Measurements from ENCODE around the gene RNF14. TPM values are rescaled to one million over a fixed set of nuclear protein-coding genes. Genes with fewer than 3 reads are reported as not detected.

RNF14 gene
- total and polyA plus RNA-seq, 2 of the 8 experiments (the other 6 are each of a cell fraction or from before 2014, with no cell fraction given) = 4.7 to 20.2 TPM

GRCh38 chr5:141931694-141932093 is 37.2 kb upstream of the RNF14 start:
- Histone ChIP-seq H4K20me1 (replicated peaks in 1 of 2; ENCODE audit: control insufficient read depth in 1 of 2, insufficient read depth in 2 of 2, low read length in 2 of 2) (peaks cover 0 to 3% of the 10 kb centered on the region in 2 experiments), H3K14ac (ENCODE audit: insufficient read length) (no peak overlapping the region), H2BK15ac (ENCODE audit: low read length) (no peak overlapping the region), H3K27me3 (replicated peaks in 1 of 4; ENCODE audit: control insufficient read depth in 3 of 4, extremely low read depth in 1 of 4, insufficient read depth in 3 of 4, low read length in 3 of 4) (no peaks in the 10 kb centered on the region), H3K79me2 (ENCODE audit: control insufficient read depth in 1 of 2, insufficient read depth in 2 of 2, low read length in 2 of 2) (no peaks in the 10 kb centered on the region), H3K4ac (replicated peaks; ENCODE audit: insufficient read length, low read depth, low read length) (no peak overlapping the region), H2BK120ac (replicated peaks; ENCODE audit: low read depth, low read length) (no peak overlapping the region), H2BK5ac (ENCODE audit: low read depth, low read length) (no peak overlapping the region), H4K8ac (ENCODE audit: extremely low read depth, insufficient read depth, low read length) (no peak overlapping the region), H3K56ac (replicated peaks; ENCODE audit: insufficient read length, low read depth, low read length) (no peak overlapping the region), H3K23ac (ENCODE audit: insufficient read length) (no peak overlapping the region), H3K79me1 (ENCODE audit: low read depth, low read length) (no peaks in the 10 kb centered on the region; the same call in 1 of the 2 replicates), H3K27ac (ENCODE audit: low read depth, low read length) (no peak overlapping the region), H3K9me3 (ENCODE audit: insufficient read depth in 2 of 2, low read depth in 1 of 2, low read length in 1 of 2) (no peaks in the 10 kb centered on the region), H3K18ac (ENCODE audit: extremely low read depth, low read length) (no peak overlapping the region), H2AFZ (ENCODE audit: low read length) (no peak overlapping the region), H2AK5ac (ENCODE audit: low read depth, low read length) (no peak overlapping the region), H4K91ac (replicated peaks; ENCODE audit: insufficient read length, low read length) (no peak overlapping the region), H4K5ac (ENCODE audit: insufficient read length, low read depth, low read length) (no peak overlapping the region), H3K9ac (replicated peaks in 1 of 4; ENCODE audit: extremely low read depth in 1 of 4, low read depth in 3 of 4, low read length in 3 of 4) (no peak overlapping the region), H3K4me3 (ENCODE audit: extremely low read depth in 1 of 4, insufficient read depth in 2 of 4, low read depth in 3 of 4, low read length in 4 of 4) (no peak overlapping the region), H3K23me2 (ENCODE audit: low read depth, low read length) (no peaks in the 10 kb centered on the region), H3K4me1 (replicated peaks in 1 of 4; ENCODE audit: control insufficient read depth in 3 of 4, insufficient read depth in 4 of 4, low read length in 3 of 4) (no peaks in the 10 kb centered on the region), H2BK12ac (ENCODE audit: low read depth, low read length) (no peak overlapping the region), H3K36me3 (ENCODE audit: control insufficient read depth in 2 of 4, insufficient read depth in 4 of 4, low read length in 3 of 4) (peaks cover 31 to 84% (median 75%) of the 10 kb centered on the region in 4 experiments), H3K4me2 (ENCODE audit: insufficient read depth in 1 of 2, low read depth in 2 of 2, low read length in 2 of 2) (no peak overlapping the region), H2BK20ac (ENCODE audit: low read length) (no peak overlapping the region)
- POLR2A ChIA-PET (ENCODE audit: partially characterized antibody) = interaction anchor here (1.1 to 4.7 kb wide), 3 partner anchors 9 to 14 kb away, joined by 3 to 32 read pairs (median 3); no protein-coding TSS in a partner anchor
- no peak for FAIRE-seq
- WGBS, 2 experiments (ENCODE audit: extremely low coverage in 1 of 2, insufficient coverage in 1 of 2, insufficient read length in 1 of 2, insufficient replicate concordance in 2 of 2, low coverage in 1 of 2, low lambda C conversion rate in 2 of 2, missing lambda C conversion rate in 1 of 2) = 95% methylated on average over 5 of the region's 5 CpGs; no CpG with 5 or more reads in 1 of the 2 experiments
- CTCF ChIA-PET (ENCODE audit: partially characterized antibody) = interaction anchor here (0.8 to 20.8 kb wide), 5 partner anchors 8 to 239 kb away, joined by 3 to 324 read pairs (median 4); partner anchors contain the start of genes DELE1 and PCDH12
- no peak for DNase-seq (ENCODE audit: low read depth in 1 of 2, low spot score in 2 of 2)
- TF ChIP-seq PHF8 (conservative IDR thresholded peaks at IDR 0.05; ENCODE audit: low read depth, low read length) = no peak
- no peak for TF ChIP-seq TBP (IDR thresholded peaks at IDR 0.05; ENCODE audit: low read depth, low read length)
- TF ChIP-seq BCL11A (IDR thresholded peaks at IDR 0.05; ENCODE audit: low read depth in 2 of 2, low read length in 2 of 2) = no peak
- no peak for TF ChIP-seq MAX (IDR thresholded peaks at IDR 0.05)
- TF ChIP-seq POLR2A (IDR thresholded peaks at IDR 0.05; ENCODE audit: control extremely low read depth in 1 of 2, low read depth in 2 of 2, low read length in 2 of 2) = no peak
- TF ChIP-seq POLR2AphosphoS5 (IDR thresholded peaks at IDR 0.05; ENCODE audit: low read depth, low read length) = no peak
- TF ChIP-seq KDM4A (IDR thresholded peaks at IDR 0.05; ENCODE audit: low read depth, low read length, severe bottlenecking) = no peak
- no peak for TF ChIP-seq MAFK (IDR thresholded peaks at IDR 0.05; ENCODE audit: low read depth, low read length)
- no peak for TF ChIP-seq CEBPB (IDR thresholded peaks at IDR 0.05; ENCODE audit: low read depth, low read length)
- TF ChIP-seq ZNF274 (IDR thresholded peaks at IDR 0.05; ENCODE audit: borderline replicate concordance, extremely low read depth, low read length) = no peak
- TF ChIP-seq CHD1 (IDR thresholded peaks at IDR 0.05; ENCODE audit: low read depth, low read length) = no peak
- no peak for TF ChIP-seq EGR1 (IDR thresholded peaks at IDR 0.05; ENCODE audit: borderline replicate concordance, low read depth, low read length)

All from H1 (cell line).